Fibroblast of skin of left quadriceps (primary cell): ENCODE results near the gene POTEM.
"Not testable (repeated sequence)": the region's sequence is repeated elsewhere in the genome, so short reads cannot be mapped to it uniquely, and the experiment has no call there.

Experiments used
- DNase-seq, 2 experiments: peaks; one replicate each; pipeline ENCODE4 v3.0.0-alpha.2; 2013; ENCODE audit warnings: low read depth in 2 of 2

Gene POTEM

DNA sequence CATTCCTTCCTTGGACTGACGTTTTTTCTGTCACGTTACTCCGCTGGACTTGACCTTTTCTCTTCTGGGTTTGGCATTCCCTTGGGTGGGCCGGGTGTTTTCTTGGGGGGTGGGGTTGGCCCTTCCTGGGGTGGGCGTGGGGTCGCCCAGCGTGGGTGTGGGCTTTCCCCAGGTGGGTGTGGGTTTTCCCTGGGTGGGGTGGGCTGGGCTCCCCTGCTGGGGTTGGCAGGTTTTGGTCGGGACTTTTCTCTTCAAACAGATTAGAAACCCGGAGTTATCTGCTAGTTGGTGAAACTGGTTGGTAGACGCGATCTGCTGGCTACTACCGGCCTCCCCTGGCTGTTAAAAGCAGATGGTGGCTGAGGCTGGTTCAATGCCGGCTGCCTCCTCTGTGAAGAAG lies at the start of gene POTEM:
TSS of gene POTEM (plus strand) at position 301 of the 400 bp plus-strand sequence. CDS start at position 353, 52 bp downstream.
- not testable (repeated sequence) for DNase-seq

DNA sequence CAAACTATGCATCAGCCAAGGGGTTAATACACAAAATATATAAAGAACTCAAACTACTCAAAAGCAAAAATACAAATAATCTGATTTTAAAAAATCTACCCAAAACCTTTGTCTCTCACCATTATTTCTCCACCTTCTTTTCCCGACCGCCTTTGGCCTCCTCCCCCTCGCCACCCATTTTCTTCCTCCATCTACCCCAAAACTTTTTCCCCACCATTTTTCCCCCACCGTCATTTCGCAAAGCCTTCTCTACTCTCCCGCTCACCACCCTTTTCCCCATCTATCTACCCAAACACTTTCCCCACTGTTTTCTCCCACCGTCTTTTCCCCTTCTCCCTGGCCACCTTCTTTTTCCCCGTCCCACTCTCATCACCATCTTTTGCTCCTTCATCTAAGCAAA lies 48.9 kb upstream of the POTEM start:
- not testable (repeated sequence) for DNase-seq

DNA sequence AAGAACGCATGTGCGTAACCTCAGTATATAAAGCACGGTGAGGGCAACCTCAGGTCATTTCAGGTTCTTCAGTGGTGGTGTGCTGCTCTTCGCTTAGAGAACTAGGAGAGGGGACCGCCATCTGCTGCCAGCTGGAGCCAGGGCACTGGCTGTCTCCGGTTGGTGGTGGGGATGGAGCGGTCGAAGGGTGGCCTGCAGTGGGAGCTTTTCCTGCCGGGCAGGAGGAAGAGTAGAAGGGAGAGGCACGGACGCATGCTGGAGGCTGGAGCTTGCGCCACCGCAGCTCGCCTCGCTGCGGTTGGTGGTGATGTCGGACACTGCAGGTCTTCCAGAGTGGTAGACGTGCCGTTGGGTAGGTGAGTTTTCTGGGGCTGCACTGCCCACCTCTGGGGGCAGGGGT lies 47.2 kb upstream of the POTEM start:
- not testable (repeated sequence) for DNase-seq

DNA sequence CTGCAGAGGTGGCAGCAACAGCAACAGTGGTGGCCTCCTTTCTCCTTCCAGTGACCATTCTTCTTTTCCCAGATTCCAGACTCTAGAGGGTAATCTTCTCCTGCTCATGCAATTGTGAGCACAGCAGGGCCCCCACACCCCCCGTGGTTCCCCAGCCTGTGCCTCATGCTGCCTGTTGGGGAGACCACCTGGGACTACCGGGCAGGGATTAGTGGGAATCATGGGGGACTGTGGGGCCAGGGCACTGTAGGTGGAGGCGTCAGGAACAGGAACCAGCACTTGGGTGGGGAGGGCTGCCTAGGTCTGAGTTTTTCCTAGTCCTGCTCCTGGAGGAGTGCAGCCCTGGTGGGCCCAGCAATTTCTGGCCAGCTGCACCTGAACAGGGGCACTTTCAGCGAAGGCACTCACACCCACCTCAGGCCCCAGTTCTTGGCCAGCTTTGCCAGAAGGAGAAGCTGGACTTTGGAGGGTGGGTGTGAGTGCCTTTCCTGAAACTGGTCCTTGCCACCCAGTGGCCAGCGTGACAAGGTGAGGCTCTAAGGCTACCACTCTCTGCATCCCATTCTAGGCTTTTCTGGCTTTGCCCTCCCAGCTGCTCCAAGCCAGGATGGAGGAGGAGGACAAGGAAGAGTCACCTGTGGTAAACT lies 46.1 kb upstream of the POTEM start:
- DNase-seq: not testable (repeated sequence)

DNA sequence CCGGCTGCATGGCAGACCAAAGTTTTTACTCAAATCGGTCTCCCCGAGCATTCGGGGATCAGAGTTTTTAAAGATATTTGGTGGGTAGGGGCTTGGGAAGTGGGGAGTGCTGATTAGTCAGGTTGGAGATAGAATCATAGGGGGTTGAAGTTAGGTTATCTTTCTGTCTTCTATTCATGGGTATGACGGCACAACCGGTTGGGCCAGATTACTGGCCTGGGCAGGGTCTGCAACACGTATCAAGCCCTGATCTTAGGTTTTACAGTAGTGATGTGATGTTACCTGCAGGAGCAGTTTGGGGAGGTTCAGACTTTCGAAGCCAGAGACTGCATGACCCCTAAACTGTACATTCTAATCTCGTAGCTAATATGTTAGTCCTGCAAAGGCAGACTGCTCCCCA lies 30.4 kb upstream of the POTEM start:
- DNase-seq: not testable (repeated sequence)

DNA sequence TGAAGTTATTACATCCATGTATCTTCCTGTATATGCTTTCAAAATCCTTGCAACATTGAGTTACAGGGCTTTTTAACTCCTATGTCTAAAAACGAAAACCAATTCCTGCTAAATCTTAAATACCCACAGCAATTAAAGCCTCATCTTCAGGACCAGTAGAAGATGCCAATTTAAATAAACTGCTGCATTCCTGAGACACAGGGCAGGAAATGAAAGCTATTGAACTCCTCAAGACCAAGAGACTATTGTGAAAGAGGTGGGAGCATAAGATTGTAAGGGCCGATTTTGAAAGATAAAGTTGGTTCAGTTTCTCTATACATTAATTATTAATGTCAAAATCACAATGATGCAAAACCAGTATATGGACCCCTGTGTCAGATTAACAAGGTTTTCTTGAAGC lies 28.5 kb upstream of the POTEM start:
- not testable (repeated sequence) for DNase-seq

DNA sequence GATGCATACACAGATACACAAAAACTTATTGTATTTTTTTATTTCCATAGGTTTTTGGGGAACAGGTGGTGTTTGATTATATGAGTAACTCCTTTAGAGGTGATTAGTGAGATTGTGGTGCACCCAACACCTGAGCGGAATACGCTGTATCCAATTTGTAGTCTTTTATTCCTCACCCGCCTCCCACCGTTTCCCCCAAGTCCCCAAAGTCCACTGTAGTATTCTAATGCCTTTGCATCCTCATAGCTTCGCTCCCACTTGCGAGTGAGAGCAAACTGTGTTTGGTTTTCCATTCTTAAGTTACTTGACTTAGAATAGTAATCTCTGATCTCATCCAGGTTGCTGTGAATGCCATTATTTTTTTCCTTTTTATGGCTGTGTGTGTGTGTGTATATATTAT lies 17.3 kb upstream of the POTEM start:
- not testable (repeated sequence) for DNase-seq

DNA sequence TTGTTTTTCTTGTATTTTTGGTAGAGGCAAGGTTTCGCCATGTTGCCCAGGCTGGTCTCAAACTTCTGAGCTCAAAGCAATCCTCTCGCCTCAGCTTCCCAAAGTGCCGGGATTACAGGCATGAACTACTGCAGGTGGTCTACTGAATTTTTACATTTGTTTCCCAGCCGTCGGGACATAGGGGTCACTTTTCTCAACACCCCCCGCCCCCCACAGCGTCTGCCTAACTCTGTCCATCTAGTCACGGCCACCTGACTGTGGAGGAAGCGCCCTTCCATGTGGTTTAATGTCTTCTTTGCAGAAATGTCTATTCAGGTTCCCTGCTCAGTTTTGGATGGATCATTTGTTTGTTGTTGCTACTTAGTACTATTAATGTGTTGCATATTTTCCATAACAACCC lies 14.1 kb upstream of the POTEM start:
- DNase-seq: not testable (repeated sequence)

DNA sequence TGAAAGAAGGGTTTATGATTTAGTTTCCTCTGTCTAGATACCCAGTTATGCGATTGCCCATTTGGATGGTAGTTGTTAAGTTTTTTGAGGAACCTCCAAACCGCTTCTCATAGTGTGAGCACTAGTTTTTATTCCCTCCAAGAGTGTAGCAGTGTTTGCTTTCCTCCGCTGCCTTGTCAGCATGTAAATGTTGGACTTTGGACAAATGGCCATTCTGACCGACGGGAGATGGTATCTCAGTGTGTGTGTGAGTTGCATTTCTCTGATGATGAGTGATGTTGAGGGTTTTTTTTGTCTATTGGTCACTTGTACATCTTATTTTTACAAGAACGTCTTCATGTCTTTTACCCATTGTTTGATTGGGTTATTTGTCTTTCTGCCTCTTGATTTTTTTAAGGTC lies 11.4 kb upstream of the POTEM start:
- not testable (repeated sequence) for DNase-seq

DNA sequence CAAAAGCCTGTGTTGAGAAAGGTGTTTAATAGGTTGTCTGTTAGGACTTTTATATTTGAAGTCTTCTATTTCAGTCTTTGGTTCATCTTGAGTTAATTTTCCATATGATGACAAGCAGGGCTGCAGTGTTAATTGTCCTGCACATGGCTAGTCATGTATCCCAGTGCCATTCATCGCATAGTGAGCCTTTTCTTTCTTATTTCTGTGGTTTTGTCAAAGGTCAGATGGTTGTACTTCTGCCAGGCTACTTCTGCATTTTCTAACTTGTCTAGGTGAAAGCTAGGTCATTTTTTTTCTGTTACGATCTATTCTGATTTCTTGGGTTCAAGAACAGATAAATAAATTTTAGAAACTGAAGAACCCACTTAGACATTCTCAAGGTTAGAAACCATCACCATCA lies 5.7 kb upstream of the POTEM start:
- not testable (repeated sequence) for DNase-seq

DNA sequence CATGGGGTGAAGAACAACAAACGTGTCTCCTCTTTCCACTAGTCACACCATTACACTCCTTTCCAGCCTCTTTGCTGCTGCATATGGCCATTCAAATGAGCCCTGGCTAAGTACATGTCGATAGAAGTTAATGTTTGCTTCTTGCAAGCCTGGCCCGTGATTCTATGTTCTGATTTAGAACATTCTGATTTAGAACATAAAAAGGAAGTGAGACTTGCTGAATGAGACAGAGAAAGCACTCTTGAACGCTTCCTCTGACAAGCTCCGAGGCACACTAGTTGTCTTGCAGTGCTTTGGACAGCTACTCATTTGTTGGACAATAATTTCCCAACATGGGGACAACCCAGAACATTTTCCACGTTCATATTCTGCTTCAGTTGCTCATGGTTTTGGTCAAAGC lies 5.1 kb upstream of the POTEM start:
- not testable (repeated sequence) for DNase-seq

DNA sequence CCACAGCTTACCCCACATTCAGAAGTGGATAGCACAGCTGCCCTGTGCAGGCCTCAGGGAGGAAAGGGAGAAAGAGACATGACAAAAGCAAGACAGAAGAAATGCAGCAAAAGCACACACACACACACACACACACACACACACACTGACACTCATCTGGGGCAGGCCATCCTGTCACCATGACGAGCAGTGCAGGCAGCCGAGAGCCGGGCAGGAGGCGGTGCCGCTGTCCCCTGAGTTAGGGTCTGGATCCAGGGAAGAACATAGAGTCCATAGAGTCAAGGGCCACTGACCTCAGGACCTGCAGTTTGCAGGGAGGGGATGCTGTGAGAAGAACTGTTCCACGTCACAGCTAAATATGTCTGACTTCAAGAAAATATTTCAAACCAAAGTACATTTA lies 4.0 kb upstream of the POTEM start:
- DNase-seq: not testable (repeated sequence)

DNA sequence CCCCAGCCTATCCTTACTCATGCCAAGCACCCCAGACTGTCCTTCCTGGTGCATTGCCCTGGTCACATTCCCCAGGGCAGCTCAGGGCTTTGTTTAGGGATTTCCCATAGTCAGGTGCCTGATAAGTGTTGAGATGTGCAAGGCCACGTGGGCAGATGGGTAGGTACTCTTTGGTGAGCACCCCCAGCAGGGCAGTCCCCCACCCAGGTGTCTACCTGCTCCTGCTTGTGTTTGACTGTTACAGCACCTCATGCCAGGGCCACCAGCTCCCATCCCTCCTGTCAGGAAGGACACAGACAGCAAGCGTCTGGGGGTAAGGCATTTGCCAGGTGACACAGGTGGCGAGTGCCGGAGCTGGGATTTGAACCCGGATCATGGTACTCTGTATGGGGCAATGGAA lies 2.4 kb upstream of the POTEM start:
- not testable (repeated sequence) for DNase-seq

DNA sequence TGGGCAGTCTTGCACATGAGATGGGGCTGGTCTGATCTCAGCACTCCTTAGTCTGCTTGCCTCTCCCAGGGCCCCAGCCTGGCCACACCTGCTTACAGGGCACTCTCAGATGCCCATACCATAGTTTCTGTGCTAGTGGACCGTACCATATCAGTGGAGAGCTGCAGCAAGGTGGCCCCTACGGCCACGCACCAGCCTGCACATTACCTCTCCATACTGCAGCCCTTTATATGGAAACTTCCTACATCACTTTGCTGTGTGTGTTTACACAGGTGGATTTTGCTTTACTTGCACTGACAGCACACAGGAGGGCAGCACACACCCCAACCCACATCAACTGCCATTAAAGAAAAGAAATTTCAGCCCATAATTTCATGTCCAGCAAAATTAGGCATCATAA lies 35.3 kb downstream of the POTEM start:
- DNase-seq: not testable (repeated sequence)

DNA sequence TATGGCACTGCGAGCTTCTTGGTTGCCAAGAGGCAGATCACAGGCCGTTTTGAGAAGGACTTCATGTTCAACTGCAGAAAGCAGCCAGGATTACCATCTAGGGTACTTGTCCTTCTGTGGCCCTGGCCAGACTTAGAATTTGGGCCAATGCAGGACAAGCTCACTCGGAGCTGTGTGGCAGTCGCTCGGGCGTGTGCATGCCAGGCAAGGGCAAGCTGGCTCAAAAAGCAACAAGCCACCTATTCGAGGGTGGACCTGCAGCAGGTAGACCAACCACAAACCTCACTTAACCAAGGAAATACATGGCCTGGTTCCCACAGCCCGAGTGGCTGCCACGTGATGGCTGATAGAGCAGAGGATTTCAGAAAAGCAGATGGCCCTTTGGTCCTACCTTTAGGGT lies 39.3 kb downstream of the POTEM start:
- not testable (repeated sequence) for DNase-seq

DNA sequence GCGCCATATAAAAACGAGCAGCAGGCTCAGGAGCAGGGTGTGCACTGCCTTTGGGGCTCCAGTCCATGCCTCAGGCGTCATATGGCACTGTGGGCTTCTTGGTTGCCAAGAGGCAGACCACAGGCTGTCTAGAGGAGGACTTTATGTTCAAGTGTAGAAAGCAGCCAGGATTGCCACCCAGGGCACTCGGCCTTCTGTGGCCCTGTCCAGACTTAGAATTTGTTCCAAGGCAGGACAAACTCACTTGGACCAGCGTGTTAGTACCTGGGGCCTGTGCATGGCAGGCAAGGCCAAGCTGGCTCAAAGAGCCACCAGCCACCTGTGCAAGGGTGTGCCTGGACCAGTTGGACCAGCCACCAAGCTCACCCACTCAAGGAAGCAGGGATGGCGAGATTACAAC lies 40.4 kb downstream of the POTEM start:
- not testable (repeated sequence) for DNase-seq

DNA sequence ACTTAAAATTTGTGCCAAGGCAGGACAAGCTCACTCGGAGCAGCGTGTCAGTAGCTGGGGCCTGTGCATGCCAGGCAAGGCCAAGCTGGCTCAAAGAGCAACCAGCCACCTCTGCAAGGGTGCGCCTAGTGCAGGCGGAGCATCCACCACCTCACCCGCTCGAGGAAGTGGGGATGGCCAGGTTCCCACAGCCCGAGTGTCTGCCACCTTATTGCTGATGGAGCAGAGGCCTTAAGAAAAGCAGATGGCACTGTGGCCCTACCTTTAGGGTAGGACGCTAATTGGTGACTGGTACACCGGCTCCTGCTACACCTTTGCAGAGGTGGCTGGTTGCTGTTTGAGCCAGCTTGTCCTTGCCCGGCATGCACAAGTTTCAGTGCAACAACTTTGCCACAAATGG lies 43.8 kb downstream of the POTEM start:
- DNase-seq: not testable (repeated sequence)

DNA sequence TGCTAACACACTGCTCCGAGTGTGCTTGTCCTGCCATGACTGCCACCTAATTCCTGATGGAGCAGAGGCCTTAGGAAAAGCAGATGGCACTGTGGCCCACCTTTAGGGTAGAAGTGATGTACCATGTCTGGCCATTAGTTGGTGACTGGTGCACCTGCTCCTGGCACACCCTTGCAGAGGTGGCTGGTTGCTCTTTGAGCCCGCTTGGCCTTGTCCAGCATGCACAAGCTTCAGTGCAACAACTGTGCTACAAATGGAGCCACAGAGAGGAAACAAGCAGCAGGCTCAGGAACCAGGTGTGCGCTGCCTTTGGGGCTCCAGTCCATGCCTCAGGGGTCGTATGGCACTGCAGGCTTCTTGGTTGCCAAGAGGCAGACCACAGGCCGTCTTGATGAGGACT lies 44.5 kb downstream of the POTEM start:
- DNase-seq: not testable (repeated sequence)

DNA sequence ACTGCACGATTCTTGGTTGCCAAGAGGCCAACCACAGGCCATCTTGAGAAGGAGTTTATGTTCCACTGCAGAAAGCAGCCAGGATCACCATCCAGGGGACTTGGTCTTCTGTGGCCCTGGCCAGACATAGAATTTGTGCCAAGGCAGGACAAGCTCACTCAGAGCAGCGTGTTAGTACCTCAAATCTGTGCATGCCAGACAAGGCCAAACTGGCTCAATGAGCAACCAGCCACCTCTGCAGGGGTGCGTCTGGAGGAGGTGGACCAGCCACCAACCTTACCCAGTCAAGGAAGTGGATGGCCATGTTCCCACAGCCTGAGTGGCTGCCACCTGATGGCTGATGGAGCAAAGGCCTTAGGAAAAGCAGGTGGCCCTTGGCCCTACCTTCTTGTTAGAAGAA lies 48.0 kb downstream of the POTEM start:
- DNase-seq: not testable (repeated sequence)

DNA sequence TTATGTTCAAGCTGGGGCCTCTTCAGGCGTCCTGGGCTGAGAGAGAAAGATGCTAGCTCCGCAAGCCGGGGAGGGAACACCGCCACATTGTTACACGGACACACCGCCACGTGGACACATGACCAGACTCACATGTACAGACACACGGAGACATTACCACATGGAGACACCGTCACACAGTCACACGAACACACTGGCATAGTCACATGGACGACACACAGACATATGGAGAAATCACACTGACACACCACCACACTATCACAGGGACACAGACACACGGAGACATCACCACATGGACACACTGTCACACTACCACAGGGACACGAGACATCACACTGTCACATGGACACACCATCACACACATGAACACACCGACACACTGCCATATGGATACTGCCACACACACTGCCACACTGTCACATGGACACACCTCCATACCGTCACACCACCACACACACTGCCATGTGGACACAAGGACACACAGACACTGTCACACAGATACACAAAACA lies 57.9 kb downstream of the POTEM start:
- DNase-seq: not testable (repeated sequence)

DNA sequence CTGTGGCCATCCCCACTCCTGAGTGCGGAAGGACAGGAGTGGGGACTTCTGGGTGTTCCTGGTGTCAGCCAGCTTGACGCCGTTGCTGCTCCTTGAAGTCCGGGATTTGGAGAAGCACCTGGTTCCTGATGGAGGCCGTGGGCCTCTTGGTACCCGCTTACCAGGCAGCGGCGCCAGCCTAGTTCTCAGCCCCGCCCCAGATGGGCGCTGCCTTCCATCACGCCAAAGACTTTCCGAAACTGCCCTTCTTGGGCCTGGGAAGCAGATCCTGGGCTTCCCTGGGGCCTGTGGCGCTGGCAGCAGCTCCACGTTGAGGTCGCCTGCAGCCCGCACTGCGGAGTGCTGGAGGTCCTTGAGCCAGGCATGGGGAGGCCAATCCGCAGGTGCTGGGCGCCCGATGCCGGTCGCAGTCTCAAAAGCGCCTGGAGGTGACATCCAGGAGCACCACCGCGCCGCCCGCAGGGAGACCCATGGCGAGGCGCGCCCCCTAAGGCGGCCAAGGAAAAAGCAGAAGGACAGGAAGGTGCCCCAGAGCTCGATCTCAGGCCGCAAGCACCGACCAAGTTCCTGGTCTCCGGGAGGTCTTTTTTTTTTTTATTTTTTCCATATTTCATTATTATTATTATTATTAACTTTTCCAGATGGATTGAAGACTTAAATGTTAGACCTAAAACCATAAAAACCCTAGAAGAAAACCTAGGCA lies 59.6 kb downstream of the POTEM start:
- not testable (repeated sequence) for DNase-seq

DNA sequence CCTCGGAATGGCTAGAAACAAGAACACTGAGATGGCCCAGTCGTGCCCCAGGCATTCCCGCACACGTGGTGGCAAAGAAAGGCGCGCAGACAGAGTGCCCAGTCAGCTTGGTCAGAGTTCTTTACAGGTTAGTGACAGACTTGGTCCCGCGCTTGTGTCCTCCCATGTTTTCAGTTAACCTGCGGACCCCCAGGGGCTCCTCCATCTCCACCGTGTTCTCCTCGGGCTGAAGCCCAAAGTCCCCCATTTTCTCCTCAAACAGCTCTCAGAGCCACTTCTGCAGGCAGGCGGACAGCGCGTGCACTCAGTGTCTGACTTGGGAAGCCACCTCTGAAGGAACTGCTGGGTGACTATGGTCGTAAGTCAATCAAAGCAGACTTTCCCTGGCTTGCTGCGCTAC lies 60.7 kb downstream of the POTEM start:
- not testable (repeated sequence) for DNase-seq

DNA sequence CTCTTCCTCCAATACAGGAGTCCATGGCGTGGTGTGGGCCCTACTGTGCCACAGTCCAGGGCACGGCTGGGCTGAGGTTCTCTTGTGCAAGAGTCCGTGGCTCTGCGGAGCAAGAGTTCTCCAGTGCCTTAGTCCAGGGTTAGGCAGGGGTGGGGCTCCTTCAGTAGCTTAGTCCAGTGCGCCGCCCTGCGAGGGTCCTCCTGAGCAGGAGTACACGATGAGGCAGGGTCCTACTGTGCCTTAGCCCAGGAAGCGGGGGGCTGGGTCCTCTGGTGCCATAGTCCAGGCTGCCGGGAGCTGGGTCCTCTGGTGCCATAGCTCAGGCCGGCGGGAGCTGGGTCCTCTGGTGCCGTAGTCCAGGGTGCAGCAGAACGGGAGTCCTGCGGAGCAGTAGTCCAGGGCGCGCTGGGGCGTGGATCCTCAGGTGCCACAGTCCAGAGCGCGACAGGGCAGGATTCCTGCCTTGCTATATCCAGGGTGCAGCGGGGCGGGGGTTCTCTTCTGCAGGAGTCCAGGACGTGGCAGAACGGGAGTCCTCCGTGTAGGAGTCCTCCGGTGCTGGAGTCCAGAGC lies 69.7 kb downstream of the POTEM start:
- DNase-seq: not testable (repeated sequence)
